CD14-positive monocyte (primary cell): ENCODE measurements around the gene ATL1. TPM values are rescaled to one million over a fixed set of nuclear protein-coding genes. Genes with fewer than 3 reads are reported as not detected.
"Not testable (repeated sequence)": the region's sequence is repeated elsewhere in the genome, so short reads cannot be mapped to it uniquely, and the experiment has no call there.

Experiments used
- DNase-seq, 3 donors: peaks; one replicate each; pipeline ENCODE4 v3.0.0-alpha.2; 2011 to 2022
- H2AFZ ChIP-seq: 2 replicates; pipeline ENCODE4 v1.6.0; 2012; ENCODE audit warnings: mild to moderate bottlenecking, low read depth, low read length, inconsistent platforms; ENCODE audit not compliant: insufficient read depth, poor library complexity, severe bottlenecking
- H3K27ac ChIP-seq, 2 donors: 1 replicate in 1 of 2; 2 replicates in 1 of 2; pipeline ENCODE4 v1.5.1; 2012 to 2013; ENCODE audit warnings: low read length in 2 of 2, control low read depth in 1 of 2, inconsistent platforms in 1 of 2, low read depth in 1 of 2, mild to moderate bottlenecking in 1 of 2
- H3K27me3 ChIP-seq, 2 donors: one replicate each; pipeline versions ENCODE4 v1.6.0 to v1.6.1; 2011 to 2013; ENCODE audit warnings: low read length in 2 of 2; ENCODE audit not compliant: control insufficient read depth in 2 of 2, insufficient read depth in 2 of 2
- H3K36me3 ChIP-seq, 2 donors: replicated peaks in 1 of 2; 1 replicate in 1 of 2; 2 replicates in 1 of 2; pipeline versions ENCODE4 v1.5.1 to v1.6.1; 2012 to 2013; ENCODE audit warnings: low read length in 2 of 2, control low read depth in 1 of 2, inconsistent platforms in 1 of 2, mild to moderate bottlenecking in 1 of 2; ENCODE audit not compliant: insufficient read depth in 2 of 2, control insufficient read depth in 1 of 2
- H3K4me1 ChIP-seq, 2 donors: 1 replicate in 1 of 2; 2 replicates in 1 of 2; pipeline versions ENCODE4 v1.5.1 to v1.6.1; 2012 to 2013; ENCODE audit warnings: low read length in 2 of 2, control low read depth in 1 of 2, inconsistent platforms in 1 of 2, mild to moderate bottlenecking in 1 of 2, moderate library complexity in 1 of 2; ENCODE audit not compliant: insufficient read depth in 2 of 2, control insufficient read depth in 1 of 2
- H3K4me2 ChIP-seq: replicated peaks from 2 replicates; pipeline ENCODE3; 2012; ENCODE audit warnings: low read length, moderate library complexity, mild to moderate bottlenecking; ENCODE audit not compliant: poor library complexity, severe bottlenecking; ENCODE audit errors: extremely low read depth
- H3K4me3 ChIP-seq, 3 experiments: fragments of 200-600 bp in 1 of 3; sonication (generic) in 1 of 3; replicated peaks in 1 of 3; 1 replicate in 2 of 3; 2 replicates in 1 of 3; pipeline ENCODE4 v1.5.1; 2011 to 2013; ENCODE audit warnings: low read length in 3 of 3, mild to moderate bottlenecking in 3 of 3, control low read depth in 2 of 3, low read depth in 2 of 3, inconsistent platforms in 1 of 3, moderate library complexity in 1 of 3
- H3K79me2 ChIP-seq: 2 replicates; pipeline ENCODE4 v1.6.0; 2012; ENCODE audit warnings: mild to moderate bottlenecking, control low read depth, inconsistent platforms, low read length, moderate library complexity; ENCODE audit not compliant: insufficient read depth
- H3K9ac ChIP-seq: 2 replicates; pipeline ENCODE4 v1.6.0; 2017; ENCODE audit warnings: low read length, mild to moderate bottlenecking; ENCODE audit not compliant: insufficient read depth, poor library complexity, severe bottlenecking
- H3K9me3 ChIP-seq, 2 donors: replicated peaks in 1 of 2; 1 replicate in 1 of 2; 2 replicates in 1 of 2; pipeline versions ENCODE4 v1.5.1 to v1.6.1; 2012 to 2013; ENCODE audit warnings: low read length in 2 of 2, control low read depth in 1 of 2; ENCODE audit not compliant: control insufficient read depth in 1 of 2, insufficient read depth in 1 of 2
- H4K20me1 ChIP-seq: 2 replicates; pipeline ENCODE4 v1.6.0; 2012; ENCODE audit warnings: mild to moderate bottlenecking, low read length, control low read depth, moderate library complexity; ENCODE audit not compliant: insufficient read depth
- H3K27ac Mint-ChIP-seq, 7 donors: one replicate each; pipeline ENCODE4 v1.8.0; 2020; ENCODE audit warnings: mild to moderate bottlenecking in 7 of 7, mixed read lengths in 7 of 7, moderate library complexity in 6 of 7, inconsistent platforms in 2 of 7
- H3K27me3 Mint-ChIP-seq, 3 donors: one replicate each; pipeline ENCODE4 v1.8.0; 2021 to 2022; ENCODE audit warnings: low read depth in 3 of 3, mild to moderate bottlenecking in 3 of 3, mixed read lengths in 3 of 3, moderate library complexity in 3 of 3, inconsistent platforms in 1 of 3
- H3K36me3 Mint-ChIP-seq, 2 donors: one replicate each; pipeline ENCODE4 v1.8.0; 2020; ENCODE audit warnings: mixed read lengths in 2 of 2, inconsistent platforms in 1 of 2, mild to moderate bottlenecking in 1 of 2
- H3K4me1 Mint-ChIP-seq: one replicate; pipeline ENCODE4 v1.8.0; 2020; ENCODE audit warnings: mild to moderate bottlenecking, mixed read lengths
- H3K4me3 Mint-ChIP-seq, 2 donors: one replicate each; pipeline ENCODE4 v1.8.0; 2020; ENCODE audit warnings: mild to moderate bottlenecking in 2 of 2, mixed read lengths in 2 of 2, moderate library complexity in 1 of 2
- H3K9me3 Mint-ChIP-seq, 7 donors: one replicate each; pipeline ENCODE4 v1.8.0; 2020 to 2022; ENCODE audit warnings: mixed read lengths in 7 of 7, mild to moderate bottlenecking in 6 of 7, moderate library complexity in 6 of 7, inconsistent platforms in 2 of 7
- CTCF ChIP-seq: fragments of 200-600 bp; IDR thresholded peaks from one replicate; pipeline ENCODE4 v1.8.0; 2022; ENCODE audit warnings: antibody characterized with exemption, mild to moderate bottlenecking
- WGBS: methylation state at CpG from one replicate; pipeline ENCODE4 v1.1.5; 2013; ENCODE audit warnings: missing lambda C conversion rate; ENCODE audit not compliant: insufficient coverage; 5-methylcytosine and 5-hydroxymethylcytosine counted together
- intact Hi-C, 2 donors: fragments of 100-400 bp; cut with micrococcal nuclease; formaldehyde crosslinking; loops; one replicate each; pipeline versions ENCODE4 v1.15.0 to v1.15.1; 2023
- polyA plus RNA-seq, 3 donors: library from polyadenylated mRNA; depleted of rRNA in 1 of 3; unstranded in 2 of 3; stranded (reverse) in 1 of 3; fragments of 300-500 nt in 2 of 3; fragments of >200 nt in 1 of 3; fragmentation: Illumina TruSeq in 2 of 3; gene quantifications; 1 replicate in 2 of 3; 2 replicates in 1 of 3; pipeline ENCODE4 v1.2.3, GENCODE V29; 2012 to 2021

Gene ATL1
- polyA plus RNA-seq, 3 donors = 0.36 to 1.1 (median 0.99) TPM

GRCh38 chr14:50658203-50658602 lies 98.3 kb downstream of the ATL1 start:
- no peak for TF ChIP-seq CTCF
- DNase-seq = no peak
- H3K27me3 Mint-ChIP-seq = peaks cover 0 to 2% (median 0%) of the 10 kb centered on the region in 3 donors
- H3K4me3 ChIP-seq = no peak overlapping the region
- no peak overlapping the region for H3K27ac Mint-ChIP-seq
- H3K9ac ChIP-seq = no peak overlapping the region
- peaks cover 22 to 23% of the 10 kb centered on the region in 2 donors for H3K36me3 Mint-ChIP-seq
- peaks cover 1% of the 10 kb centered on the region for H3K4me1 Mint-ChIP-seq
- no peaks in the 10 kb centered on the region for H3K27me3 ChIP-seq
- H3K9me3 Mint-ChIP-seq = peaks cover 0 to 2% (median 0%) of the 10 kb centered on the region in 7 donors
- H3K9me3 ChIP-seq = no peaks in the 10 kb centered on the region
- H4K20me1 ChIP-seq = no peaks in the 10 kb centered on the region
- intact Hi-C loops = no loop called here
- H3K4me1 ChIP-seq = no peaks in the 10 kb centered on the region
- WGBS = 94% methylated on average over 6 of the region's 6 CpGs
- no peak overlapping the region for H3K4me2 ChIP-seq
- no peak overlapping the region for H2AFZ ChIP-seq
- H3K27ac ChIP-seq = no peak overlapping the region
- H3K4me3 Mint-ChIP-seq = no peak overlapping the region
- H3K36me3 ChIP-seq = peaks cover 0 to 2% of the 10 kb centered on the region in 2 donors
- H3K79me2 ChIP-seq = no peaks in the 10 kb centered on the region

- Histone ChIP-seq H2AFZ (no peak overlapping the region), H3K79me2 (no peaks in the 10 kb centered on the region), H3K27ac (no peak overlapping the region), H3K9me3 (no peaks in the 10 kb centered on the region), H3K4me3 (no peak overlapping the region), H3K36me3 (peaks cover 0 to 2% of the 10 kb centered on the region in 2 donors), H3K27me3 (no peaks in the 10 kb centered on the region), H3K9ac (no peak overlapping the region), H4K20me1 (no peaks in the 10 kb centered on the region), H3K4me1 (no peaks in the 10 kb centered on the region), H3K4me2 (no peak overlapping the region)
- no peak for TF ChIP-seq CTCF
- H3K4me1 Mint-ChIP-seq = peaks cover 1% of the 10 kb centered on the region
- peaks cover 26 to 27% of the 10 kb centered on the region in 2 donors for H3K36me3 Mint-ChIP-seq
- no peak overlapping the region for H3K27ac Mint-ChIP-seq
- no peak overlapping the region for H3K4me3 Mint-ChIP-seq
- intact Hi-C loops = no loop called here
- no peak for DNase-seq
- H3K9me3 Mint-ChIP-seq = peaks cover 0 to 2% (median 0%) of the 10 kb centered on the region in 7 donors
- 80% methylated on average over 6 of the region's 6 CpGs for WGBS
- H3K27me3 Mint-ChIP-seq = peaks cover 0 to 2% (median 0%) of the 10 kb centered on the region in 3 donors
These were observed 99.5 kb downstream of the ATL1 start for GRCh38 chr14:50659327-50659974.

- H3K36me3 Mint-ChIP-seq = peaks cover 28 to 29% of the 10 kb centered on the region in 2 donors
- H3K27me3 ChIP-seq, H4K20me1 ChIP-seq, H3K9me3 Mint-ChIP-seq, H3K4me3 ChIP-seq, H3K9ac ChIP-seq, DNase-seq, H3K9me3 ChIP-seq, H2AFZ ChIP-seq, H3K27ac Mint-ChIP-seq, H3K4me3 Mint-ChIP-seq, H3K4me2 ChIP-seq, H3K27me3 Mint-ChIP-seq, intact Hi-C loops, H3K79me2 ChIP-seq, H3K36me3 ChIP-seq, H3K27ac ChIP-seq: not testable (repeated sequence)
- peaks cover 14 to 24% of the 10 kb centered on the region in 2 donors for H3K4me1 ChIP-seq
- no CpG with 5 or more reads among the region's 2 CpGs for WGBS
- H3K4me1 Mint-ChIP-seq = peaks cover 16% of the 10 kb centered on the region
These were observed 104.6 kb downstream of the ATL1 start for GRCh38 chr14:50664579-50664978.
